Stomach smooth muscle (tissue), 2 donors: Measurements from ENCODE around the gene LRMDA.
"Not testable (repeated sequence)": the region's sequence is repeated elsewhere in the genome, so short reads cannot be mapped to it uniquely, and the experiment has no call there.

ENCODE experiments used
- H3K27ac ChIP-seq: one replicate; pipeline ENCODE4 v1.7.0; 2013; ENCODE audit warnings: mild to moderate bottlenecking, low read length, inconsistent platforms
- H3K27me3 ChIP-seq, 2 donors: one replicate each; pipeline ENCODE4 v1.7.0; 2013; ENCODE audit warnings: low read length in 2 of 2; ENCODE audit not compliant: insufficient read depth in 2 of 2, control insufficient read depth in 1 of 2
- H3K36me3 ChIP-seq, 2 donors: one replicate each; pipeline ENCODE4 v1.7.0; 2013; ENCODE audit warnings: low read length in 2 of 2; ENCODE audit not compliant: control insufficient read depth in 2 of 2, insufficient read depth in 2 of 2
- H3K4me1 ChIP-seq: one replicate; pipeline ENCODE4 v1.7.0; 2013; ENCODE audit warnings: low read length; ENCODE audit not compliant: control insufficient read depth, insufficient read depth
- H3K4me3 ChIP-seq, 2 donors: one replicate each; pipeline ENCODE4 v1.7.0; 2013; ENCODE audit warnings: low read length in 2 of 2
- H3K9ac ChIP-seq, 2 donors: one replicate each; pipeline ENCODE4 v1.7.0; 2013; ENCODE audit warnings: low read length in 2 of 2, mild to moderate bottlenecking in 1 of 2
- H3K9me3 ChIP-seq, 2 donors: one replicate each; pipeline ENCODE4 v1.7.0; 2013; ENCODE audit warnings: low read length in 2 of 2; ENCODE audit not compliant: control insufficient read depth in 2 of 2
- donor health status: healthy.
- donor health status: Pancreatic carcinoma.

LRMDA gene

DNA sequence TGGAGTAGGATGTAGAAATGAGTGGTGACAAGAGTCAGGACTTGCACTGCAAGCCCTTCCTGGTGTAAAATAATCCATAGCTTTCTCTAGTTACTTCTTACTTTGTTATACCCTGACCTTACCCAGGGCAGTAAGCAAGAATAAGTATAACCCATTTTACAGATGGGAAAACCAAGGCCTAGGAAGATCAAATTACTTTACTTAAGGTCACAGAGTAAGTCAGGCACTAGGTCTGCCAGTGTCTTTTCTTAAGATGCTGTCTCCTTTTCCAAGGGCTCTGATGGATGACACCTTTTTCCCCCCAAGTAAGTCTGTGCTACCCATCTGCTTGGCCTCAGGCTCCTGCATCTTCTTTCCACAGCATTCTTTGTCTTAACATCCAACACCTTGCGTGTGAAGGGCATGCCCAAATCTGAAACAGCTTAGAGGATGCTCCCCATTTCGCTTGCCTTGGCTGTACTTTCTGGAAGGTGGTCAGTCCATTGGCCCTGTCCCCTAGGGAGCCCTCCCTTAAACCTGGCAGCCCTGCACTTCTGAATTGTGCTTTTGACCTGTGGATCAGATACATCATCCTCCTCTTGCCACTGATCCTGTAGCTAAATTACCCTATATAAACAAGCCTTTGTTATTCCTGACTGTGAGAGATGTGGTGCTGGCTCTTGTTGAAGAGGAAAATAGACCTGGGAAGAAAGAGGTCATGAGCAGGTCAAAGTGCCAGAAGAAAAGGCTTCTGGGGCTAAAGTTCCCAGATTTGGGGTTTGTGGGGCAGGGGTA, 168.6 kb downstream of the LRMDA start:
- Histone ChIP-seq H3K9me3 (no peaks in the 10 kb centered on the region), H3K4me3 (no peak overlapping the region), H3K36me3 (no peaks in the 10 kb centered on the region), H3K27ac (no peak overlapping the region), H3K4me1 (no peaks in the 10 kb centered on the region), H3K9ac (no peak overlapping the region), H3K27me3 (peaks cover 0 to 3% of the 10 kb centered on the region in 2 donors)

DNA sequence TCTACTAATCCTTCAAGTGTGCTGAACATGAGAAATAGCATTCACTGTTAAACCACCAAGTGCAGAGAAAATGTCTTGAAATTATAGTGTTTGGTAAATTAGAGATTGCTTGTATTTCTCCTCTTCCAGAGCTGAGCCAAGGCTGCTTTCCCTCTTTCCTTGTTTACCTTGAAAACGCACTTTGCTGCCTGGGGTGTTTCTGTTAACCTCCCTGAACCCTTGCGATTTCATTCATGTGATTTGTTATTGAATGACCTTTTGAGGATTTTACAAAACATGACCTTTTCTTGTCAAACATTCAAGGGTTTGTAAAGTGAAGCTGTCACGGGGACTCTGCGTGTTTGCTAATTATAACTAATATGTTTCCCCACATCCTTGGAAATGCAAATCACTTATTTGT, 169.4 kb downstream of the LRMDA start:
- no peaks in the 10 kb centered on the region for H3K4me1 ChIP-seq
- peaks cover 0 to 3% of the 10 kb centered on the region in 2 donors for H3K27me3 ChIP-seq
- H3K4me3 ChIP-seq = no peak overlapping the region
- no peak overlapping the region for H3K9ac ChIP-seq
- no peak overlapping the region for H3K27ac ChIP-seq
- no peaks in the 10 kb centered on the region for H3K36me3 ChIP-seq
- no peaks in the 10 kb centered on the region for H3K9me3 ChIP-seq

GRCh38 chr10:75602341-75602740, 170.9 kb downstream of the LRMDA start:
- H3K36me3 ChIP-seq = no peaks in the 10 kb centered on the region
- H3K27me3 ChIP-seq = peaks cover 0 to 3% of the 10 kb centered on the region in 2 donors
- no peak overlapping the region for H3K27ac ChIP-seq
- no peaks in the 10 kb centered on the region for H3K9me3 ChIP-seq
- no peak overlapping the region for H3K9ac ChIP-seq
- no peaks in the 10 kb centered on the region for H3K4me1 ChIP-seq
- no peak overlapping the region for H3K4me3 ChIP-seq

- Histone ChIP-seq H3K36me3 (no peaks in the 10 kb centered on the region), H3K9me3 (no peaks in the 10 kb centered on the region), H3K27ac (no peak overlapping the region), H3K4me3 (no peak overlapping the region), H3K27me3 (peaks cover 0 to 3% of the 10 kb centered on the region in 2 donors), H3K9ac (no peak overlapping the region), H3K4me1 (no peaks in the 10 kb centered on the region)
Measured at GRCh38 chr10:75605096-75605495, 173.7 kb downstream of the LRMDA start.

GRCh38 chr10:75605795-75606194, 174.4 kb downstream of the LRMDA start:
- H3K27me3 ChIP-seq, H3K27ac ChIP-seq, H3K4me3 ChIP-seq, H3K36me3 ChIP-seq, H3K9ac ChIP-seq, H3K4me1 ChIP-seq, H3K9me3 ChIP-seq: not testable (repeated sequence)

GRCh38 chr10:75606203-75606779, 174.9 kb downstream of the LRMDA start:
- no peaks in the 10 kb centered on the region for H3K4me1 ChIP-seq
- H3K4me3 ChIP-seq = no peak overlapping the region
- H3K9me3 ChIP-seq = no peaks in the 10 kb centered on the region
- peaks cover 0 to 3% of the 10 kb centered on the region in 2 donors for H3K27me3 ChIP-seq
- H3K36me3 ChIP-seq = no peaks in the 10 kb centered on the region
- H3K27ac ChIP-seq = no peak overlapping the region
- H3K9ac ChIP-seq = no peak overlapping the region

DNA sequence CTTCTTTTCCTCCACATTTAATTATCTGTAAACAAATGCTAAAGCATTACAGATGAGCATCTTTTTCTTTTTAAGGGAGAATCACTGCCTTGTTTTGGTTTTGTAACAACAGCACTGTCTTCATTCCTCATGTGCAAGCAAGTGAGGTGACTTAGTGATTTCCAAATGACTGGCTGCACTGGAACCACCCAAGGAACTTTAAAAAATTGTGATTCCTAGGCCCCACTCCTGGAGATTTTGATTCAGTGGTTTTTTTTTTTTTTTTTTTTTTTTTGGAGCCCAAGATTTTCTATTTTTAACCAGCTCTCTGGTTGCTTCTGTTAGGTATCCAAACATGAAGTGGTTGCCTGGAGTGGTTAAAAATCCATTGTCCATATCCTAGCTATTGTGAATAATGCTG, 176.2 kb downstream of the LRMDA start:
- H3K4me1 ChIP-seq = no peaks in the 10 kb centered on the region
- H3K9me3 ChIP-seq = no peaks in the 10 kb centered on the region
- H3K9ac ChIP-seq = no peak overlapping the region
- no peak overlapping the region for H3K4me3 ChIP-seq
- peaks cover 0 to 3% of the 10 kb centered on the region in 2 donors for H3K27me3 ChIP-seq
- H3K27ac ChIP-seq = no peak overlapping the region
- H3K36me3 ChIP-seq = no peaks in the 10 kb centered on the region

DNA sequence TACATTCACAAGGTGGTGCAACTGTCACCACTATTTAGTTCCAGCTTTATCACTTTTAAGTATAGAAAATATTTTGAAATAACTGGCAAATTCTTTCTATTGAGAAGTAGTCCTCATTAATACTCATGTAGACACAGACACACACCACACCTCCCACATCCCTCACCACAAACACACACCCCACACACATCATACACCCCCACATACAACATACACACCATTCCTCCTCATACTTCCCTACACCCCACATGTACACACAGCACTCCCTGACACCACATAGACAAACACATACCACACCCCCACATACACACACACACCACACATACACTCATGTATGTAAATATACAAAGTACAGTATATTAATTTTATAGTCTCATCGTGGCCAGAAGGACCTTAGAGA, 178.8 kb downstream of the LRMDA start:
- H3K4me3 ChIP-seq = no peak overlapping the region

GRCh38 chr10:75611172-75611992, 180.0 kb downstream of the LRMDA start:
- no peak overlapping the region for H3K27ac ChIP-seq
- H3K36me3 ChIP-seq = no peaks in the 10 kb centered on the region
- H3K9me3 ChIP-seq = no peaks in the 10 kb centered on the region
- H3K4me3 ChIP-seq = no peak overlapping the region
- H3K27me3 ChIP-seq = no peaks in the 10 kb centered on the region
- H3K4me1 ChIP-seq = no peaks in the 10 kb centered on the region
- H3K9ac ChIP-seq = no peak overlapping the region

More for the DNA sequence above, 178.8 kb downstream of the LRMDA start:
- no peaks in the 10 kb centered on the region for H3K36me3 ChIP-seq
- no peaks in the 10 kb centered on the region for H3K4me1 ChIP-seq
- H3K9me3 ChIP-seq = no peaks in the 10 kb centered on the region
- H3K9ac ChIP-seq = no peak overlapping the region
- H3K27me3 ChIP-seq = no peaks in the 10 kb centered on the region
- H3K27ac ChIP-seq = no peak overlapping the region

DNA sequence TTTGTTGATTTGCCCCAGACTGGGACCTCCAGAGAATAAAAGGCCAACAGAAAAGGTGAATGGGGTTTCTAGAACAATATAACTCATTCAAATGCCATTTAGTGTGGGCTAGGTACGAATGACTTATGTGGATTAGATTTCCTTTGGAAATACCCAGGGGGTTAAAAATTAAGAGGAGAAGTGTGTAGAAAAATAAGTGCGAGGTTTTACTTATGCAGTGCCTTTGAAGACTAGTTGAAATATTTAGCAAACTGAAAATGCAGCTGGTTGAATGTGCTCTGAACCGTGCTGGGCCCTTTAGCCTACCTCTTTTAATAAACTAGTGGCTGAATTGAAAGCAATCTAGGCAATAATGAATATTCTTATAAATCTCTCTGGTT, 180.6 kb downstream of the LRMDA start:
- Histone ChIP-seq H3K4me3 (no peak overlapping the region), H3K9ac (no peak overlapping the region)

More for the DNA sequence above, 180.6 kb downstream of the LRMDA start:
- no peaks in the 10 kb centered on the region for H3K9me3 ChIP-seq
- H3K27me3 ChIP-seq = no peaks in the 10 kb centered on the region
- no peaks in the 10 kb centered on the region for H3K4me1 ChIP-seq
- H3K27ac ChIP-seq = no peak overlapping the region
- no peaks in the 10 kb centered on the region for H3K36me3 ChIP-seq
